Mesenchymal stem cell (in vitro differentiated cells and primary cell): ENCODE results near the gene SLC25A39.
"Not testable (repeated sequence)": the region's sequence is repeated elsewhere in the genome, so short reads cannot be mapped to it uniquely, and the experiment has no call there.

Experiments used
- DNase-seq: peaks from one replicate; pipeline ENCODE4 v3.0.0-alpha.2; 2013
- H2AFZ ChIP-seq: one replicate; pipeline ENCODE4 v1.6.1; 2013; ENCODE audit warnings: low read depth, mild to moderate bottlenecking, control low read depth, inconsistent platforms, low read length, moderate library complexity
- H2AK5ac ChIP-seq: 2 replicates; pipeline ENCODE4 v1.6.1; 2013; ENCODE audit warnings: low read length, moderate library complexity, mild to moderate bottlenecking, inconsistent platforms; ENCODE audit not compliant: severe bottlenecking
- H2BK120ac ChIP-seq: one replicate; pipeline ENCODE4 v1.6.1; 2013; ENCODE audit warnings: low read depth, mild to moderate bottlenecking, inconsistent platforms, low read length, moderate library complexity
- H2BK12ac ChIP-seq, 2 experiments: one replicate each; pipeline ENCODE4 v1.6.1; 2013; ENCODE audit warnings: inconsistent platforms in 2 of 2, low read length in 2 of 2, mild to moderate bottlenecking in 2 of 2, moderate library complexity in 2 of 2, control low read depth in 1 of 2
- H2BK15ac ChIP-seq: one replicate; pipeline ENCODE4 v1.6.1; 2013; ENCODE audit warnings: mild to moderate bottlenecking, low read depth, inconsistent platforms; ENCODE audit not compliant: poor library complexity, severe bottlenecking
- H2BK5ac ChIP-seq: 2 replicates; pipeline ENCODE4 v1.6.1; 2013; ENCODE audit warnings: low read depth, mild to moderate bottlenecking, low read length, control low read depth, inconsistent platforms; ENCODE audit not compliant: poor library complexity, severe bottlenecking
- H3K14ac ChIP-seq, 2 experiments: one replicate each; pipeline ENCODE4 v1.6.1; 2013; ENCODE audit warnings: inconsistent platforms in 2 of 2, low read length in 2 of 2, control low read depth in 1 of 2, mild to moderate bottlenecking in 1 of 2, moderate library complexity in 1 of 2
- H3K18ac ChIP-seq, 2 experiments: one replicate each; pipeline ENCODE4 v1.6.1; 2013; ENCODE audit warnings: inconsistent platforms in 2 of 2, low read length in 2 of 2, control low read depth in 1 of 2, low read depth in 1 of 2, mild to moderate bottlenecking in 1 of 2
- H3K23ac ChIP-seq, 2 experiments: one replicate each; pipeline ENCODE4 v1.6.1; 2013; ENCODE audit warnings: inconsistent platforms in 2 of 2, low read length in 2 of 2, mild to moderate bottlenecking in 2 of 2, moderate library complexity in 2 of 2, control low read depth in 1 of 2
- H3K27ac ChIP-seq: 2 replicates; pipeline ENCODE4 v1.5.1; 2013; ENCODE audit warnings: mild to moderate bottlenecking, moderate library complexity, low read length, control low read depth, inconsistent platforms; ENCODE audit not compliant: poor library complexity, severe bottlenecking
- H3K27me3 ChIP-seq, 2 experiments: 2 replicates each; pipeline versions ENCODE4 v1.6.1 to v1.7.0; 2013; ENCODE audit warnings: low read length in 2 of 2, mild to moderate bottlenecking in 2 of 2, moderate library complexity in 2 of 2, control low read depth in 1 of 2, inconsistent platforms in 1 of 2; ENCODE audit not compliant: control insufficient read depth in 1 of 2, insufficient read depth in 1 of 2
- H3K36me3 ChIP-seq, 2 experiments: 2 replicates each; pipeline versions ENCODE4 v1.6.1 to v1.7.0; 2013; ENCODE audit warnings: low read length in 2 of 2, control low read depth in 1 of 2, inconsistent platforms in 1 of 2, low read depth in 1 of 2, mild to moderate bottlenecking in 1 of 2; ENCODE audit not compliant: insufficient read depth in 2 of 2, control insufficient read depth in 1 of 2
- H3K4ac ChIP-seq, 2 experiments: one replicate each; pipeline ENCODE4 v1.6.1; 2013; ENCODE audit warnings: inconsistent platforms in 2 of 2, low read length in 2 of 2, mild to moderate bottlenecking in 2 of 2, moderate library complexity in 2 of 2, control low read depth in 1 of 2, low read depth in 1 of 2
- H3K4me1 ChIP-seq: 2 replicates; pipeline ENCODE4 v1.6.1; 2013; ENCODE audit warnings: low read depth, low read length, control low read depth; ENCODE audit not compliant: control insufficient read depth, insufficient read depth
- H3K4me2 ChIP-seq: 2 replicates; pipeline ENCODE4 v1.6.1; 2013; ENCODE audit warnings: low read length, mild to moderate bottlenecking, inconsistent platforms; ENCODE audit not compliant: poor library complexity, severe bottlenecking
- H3K4me3 ChIP-seq, 2 experiments: 2 replicates each; pipeline versions ENCODE4 v1.5.1 to v1.7.0; 2013; ENCODE audit warnings: low read length in 2 of 2, mild to moderate bottlenecking in 2 of 2, control low read depth in 1 of 2, low read depth in 1 of 2; ENCODE audit not compliant: insufficient read depth in 1 of 2
- H3K79me1 ChIP-seq: replicated peaks from 2 replicates; pipeline ENCODE4 v1.6.1; 2013; ENCODE audit warnings: mild to moderate bottlenecking, control low read depth, low read length, inconsistent platforms; ENCODE audit not compliant: poor library complexity, severe bottlenecking
- H3K9ac ChIP-seq: 2 replicates; pipeline ENCODE4 v1.7.0; 2013; ENCODE audit warnings: mild to moderate bottlenecking, low read length, moderate library complexity
- H3K9me3 ChIP-seq: 2 replicates; pipeline ENCODE4 v1.7.0; 2013; ENCODE audit warnings: mild to moderate bottlenecking, low read length; ENCODE audit not compliant: control insufficient read depth
- H4K8ac ChIP-seq: one replicate; pipeline ENCODE4 v1.6.1; 2013; ENCODE audit warnings: inconsistent platforms, mild to moderate bottlenecking, low read length, moderate library complexity
- H4K91ac ChIP-seq: one replicate; pipeline ENCODE4 v1.6.1; 2013; ENCODE audit warnings: mild to moderate bottlenecking, low read length, inconsistent platforms
- WGBS: methylation state at CpG from one replicate; pipeline ENCODE4 v1.1.7; 2013; ENCODE audit warnings: mixed read lengths; 5-methylcytosine and 5-hydroxymethylcytosine counted together

The SLC25A39 gene

DNA sequence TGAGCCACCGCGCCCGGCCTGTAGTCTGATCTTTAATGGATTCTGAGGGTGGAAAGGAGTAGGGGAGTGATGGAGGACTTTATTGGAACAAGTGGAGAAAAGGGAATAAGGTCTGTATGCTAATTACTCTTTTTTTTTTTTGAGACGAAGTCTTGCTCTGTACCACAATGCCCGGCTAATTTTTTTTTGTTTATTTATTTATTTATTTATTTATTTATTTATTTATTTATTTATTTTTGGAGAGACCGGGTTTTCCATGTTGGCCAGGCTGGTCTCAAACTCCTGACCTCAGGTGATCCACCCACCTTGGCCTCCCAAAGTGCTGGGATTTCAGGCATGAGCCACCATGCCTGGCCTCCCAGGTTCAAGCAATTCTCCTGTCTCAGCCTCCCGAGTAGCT is 4.9 kb upstream of the SLC25A39 start:
- H3K36me3 ChIP-seq, H3K79me1 ChIP-seq, H2BK120ac ChIP-seq, H3K18ac ChIP-seq, H3K27me3 ChIP-seq, H3K9ac ChIP-seq, H3K27ac ChIP-seq, DNase-seq, H3K9me3 ChIP-seq, H2AK5ac ChIP-seq, H2BK5ac ChIP-seq, H3K23ac ChIP-seq, H4K91ac ChIP-seq, H3K14ac ChIP-seq, H2BK12ac ChIP-seq, H2BK15ac ChIP-seq, H3K4me3 ChIP-seq, H2AFZ ChIP-seq, H4K8ac ChIP-seq, H3K4me2 ChIP-seq, H3K4ac ChIP-seq: not testable (repeated sequence)
- 99% methylated on average over 5 of the region's 7 CpGs for WGBS
- H3K4me1 ChIP-seq: peaks cover 10% of the 10 kb centered on the region

DNA sequence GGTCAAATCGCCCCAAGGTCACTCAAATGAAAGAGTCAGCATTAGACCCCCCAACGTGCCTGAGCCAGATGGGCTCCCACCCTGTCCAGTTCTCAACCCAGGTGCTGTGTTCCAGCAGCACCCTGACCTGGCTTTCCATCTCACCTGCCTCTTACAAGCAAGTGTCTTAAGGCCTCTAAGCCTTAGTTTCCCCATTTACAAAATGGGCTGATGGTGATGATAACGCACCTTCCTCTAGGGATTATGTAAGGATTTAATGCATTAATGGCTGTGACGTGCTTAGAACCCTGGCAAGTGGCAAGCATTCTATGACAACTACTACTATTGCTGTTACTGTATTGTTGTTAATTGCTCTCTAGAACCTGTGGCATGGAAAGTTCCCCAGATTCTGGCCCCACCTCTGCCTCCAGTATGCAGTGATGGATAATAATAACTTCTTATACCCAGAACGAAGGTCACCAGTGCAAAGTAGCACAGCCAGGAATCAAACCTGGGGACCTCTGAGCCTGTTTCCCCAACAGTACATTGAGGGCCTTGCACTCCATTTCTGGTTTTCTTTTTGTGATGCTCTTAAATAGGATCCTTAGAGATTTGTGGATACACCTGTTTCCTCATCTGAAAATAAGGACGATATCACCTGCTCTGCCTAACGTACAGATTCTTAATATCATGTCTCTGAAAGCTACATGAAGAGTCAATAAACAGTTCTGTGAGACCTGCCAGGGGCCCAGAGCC is 3.3 kb upstream of the SLC25A39 start:
- 94% methylated on average over 6 of the region's 7 CpGs for WGBS
- Histone ChIP-seq H3K4me2 (no peak overlapping the region), H2BK120ac (no peak overlapping the region), H4K91ac (no peak overlapping the region), H3K18ac (no peak overlapping the region), H3K23ac (no peak overlapping the region), H3K79me1 (peaks cover 12% of the 10 kb centered on the region), H2BK15ac (no peak overlapping the region), H3K4me3 (no peak overlapping the region), H3K9me3 (no peaks in the 10 kb centered on the region), H3K4ac (no peak overlapping the region), H3K14ac (no peak overlapping the region), H3K27me3 (no peaks in the 10 kb centered on the region), H2BK12ac (peak overlapping the region in 1 of 2 experiments; percentile 71), H3K27ac (no peak overlapping the region), H2AFZ (no peak overlapping the region), H2AK5ac (peak overlapping the region; percentile 19), H2BK5ac (no peak overlapping the region), H3K9ac (no peak overlapping the region), H4K8ac (no peak overlapping the region), H3K36me3 (no peaks in the 10 kb centered on the region), H3K4me1 (peaks cover 18% of the 10 kb centered on the region)
- DNase-seq: no peak

DNA sequence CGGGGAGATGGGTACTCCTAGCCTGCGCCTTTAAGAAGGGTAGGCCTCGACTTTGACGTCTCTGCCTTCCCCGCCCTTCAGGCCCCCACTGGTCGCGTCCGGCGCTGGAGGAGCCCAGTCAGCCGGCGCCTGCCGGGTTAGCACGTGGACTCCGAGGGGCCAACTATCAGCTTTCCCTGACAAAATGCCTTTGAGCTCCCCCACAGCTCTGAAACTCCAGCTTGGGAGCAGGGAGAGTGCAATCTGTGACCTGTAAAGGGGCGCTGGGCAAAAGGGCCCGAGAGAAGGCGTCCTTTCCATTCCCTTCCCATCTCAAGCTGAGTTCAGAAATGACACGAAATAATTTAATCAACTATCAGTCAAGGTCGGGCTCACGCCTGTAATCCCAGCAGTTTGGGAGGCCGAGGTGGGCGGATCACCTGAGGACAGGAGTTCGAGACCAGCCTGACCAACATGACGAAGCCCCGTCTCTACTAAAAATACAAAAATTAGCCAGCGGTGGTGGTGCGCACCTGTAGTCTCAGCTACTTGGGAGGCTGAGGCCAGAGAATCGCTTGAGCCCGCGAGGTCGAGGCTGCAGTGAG is 2.3 kb upstream of the SLC25A39 start:
- H2AFZ ChIP-seq: no peak overlapping the region
- no peak overlapping the region for H3K4ac ChIP-seq
- no peaks in the 10 kb centered on the region for H3K27me3 ChIP-seq
- H3K36me3 ChIP-seq: peaks cover 6 to 7% of the 10 kb centered on the region in 2 experiments
- H3K14ac ChIP-seq: no peak overlapping the region
- H2AK5ac ChIP-seq: no peak overlapping the region
- H3K79me1 ChIP-seq: peaks cover 19% of the 10 kb centered on the region
- peak overlapping the region; percentile 74 for H3K9ac ChIP-seq
- H4K91ac ChIP-seq: no peak overlapping the region
- no peak overlapping the region for H4K8ac ChIP-seq
- no peak overlapping the region for H2BK120ac ChIP-seq
- H3K4me1 ChIP-seq: peaks cover 22% of the 10 kb centered on the region
- no peak overlapping the region for H3K27ac ChIP-seq
- no peaks in the 10 kb centered on the region for H3K9me3 ChIP-seq
- peak overlapping the region in 1 of 2 experiments; percentile 34 for H3K18ac ChIP-seq
- H3K4me2 ChIP-seq: no peak overlapping the region
- H2BK12ac ChIP-seq: no peak overlapping the region
- peak overlapping the region in 1 of 2 experiments; percentile 62 for H3K4me3 ChIP-seq
- DNase-seq: peak; percentile 97
- WGBS: 36% methylated on average over 21 of the region's 31 CpGs
- no peak overlapping the region for H2BK15ac ChIP-seq
- H3K23ac ChIP-seq: no peak overlapping the region
- no peak overlapping the region for H2BK5ac ChIP-seq

DNA sequence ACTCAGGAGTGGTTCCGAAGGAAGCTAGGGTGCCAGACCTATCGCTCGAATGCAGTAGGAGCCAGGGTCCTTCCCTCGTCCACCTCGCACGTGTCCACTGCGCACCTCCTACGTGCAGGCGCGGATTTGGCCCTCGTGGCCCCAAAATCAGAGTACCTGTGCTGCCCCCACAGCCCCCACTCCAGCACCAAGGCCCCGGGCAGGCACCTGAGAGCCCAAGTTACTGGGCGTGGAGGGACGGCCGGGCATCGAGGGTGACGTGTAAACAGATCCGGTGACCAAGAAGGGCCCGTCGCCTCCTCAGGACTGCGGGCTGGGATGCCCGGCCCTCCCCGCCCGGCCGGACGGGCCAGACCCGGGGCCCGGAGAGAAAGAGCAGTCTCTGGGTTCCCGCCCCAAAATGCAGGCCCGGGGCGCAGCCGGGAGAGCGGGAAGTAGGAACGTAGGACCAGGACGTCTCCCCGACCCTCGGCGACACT is 492 bp downstream of the SLC25A39 start:
- H3K79me1 ChIP-seq: peaks cover 28% of the 10 kb centered on the region
- DNase-seq: peak; percentile 22
- peak overlapping the region; percentile 96 for H3K4me2 ChIP-seq
- no peak overlapping the region for H2AK5ac ChIP-seq
- H4K8ac ChIP-seq: peak overlapping the region; percentile 33
- H2AFZ ChIP-seq: peak overlapping the region; percentile 82
- H2BK5ac ChIP-seq: no peak overlapping the region
- no peak overlapping the region for H2BK120ac ChIP-seq
- H3K18ac ChIP-seq: peak overlapping the region in 1 of 2 experiments; percentile 85
- peaks cover 20% of the 10 kb centered on the region for H3K4me1 ChIP-seq
- peak overlapping the region; percentile 87 for H3K9ac ChIP-seq
- H3K27ac ChIP-seq: no peak overlapping the region
- H4K91ac ChIP-seq: peak overlapping the region; percentile 28
- H3K36me3 ChIP-seq: peaks cover 33 to 36% of the 10 kb centered on the region in 2 experiments
- no peaks in the 10 kb centered on the region for H3K9me3 ChIP-seq
- H3K4ac ChIP-seq: peak overlapping the region; percentile 21 to 90
- H2BK15ac ChIP-seq: peak overlapping the region; percentile 65
- peak overlapping the region; percentile 92 for H3K4me3 ChIP-seq
- H3K14ac ChIP-seq: peak overlapping the region in 1 of 2 experiments; percentile 92
- WGBS: 3% methylated on average over 35 of the region's 38 CpGs
- H3K27me3 ChIP-seq: no peaks in the 10 kb centered on the region
- peak overlapping the region in 1 of 2 experiments; percentile 77 for H2BK12ac ChIP-seq
- peak overlapping the region; percentile 65 to 98 for H3K23ac ChIP-seq
